ENCODE measurements around the gene COL17A1. TPM values are rescaled to one million over a fixed set of nuclear protein-coding genes. Genes with fewer than 3 reads are reported as not detected.

The COL17A1 gene
- total and polyA plus RNA-seq, 9 of the 15 experiments (the other 6 are each of a cell fraction or from before 2014, with no cell fraction given): not detected

DNA sequence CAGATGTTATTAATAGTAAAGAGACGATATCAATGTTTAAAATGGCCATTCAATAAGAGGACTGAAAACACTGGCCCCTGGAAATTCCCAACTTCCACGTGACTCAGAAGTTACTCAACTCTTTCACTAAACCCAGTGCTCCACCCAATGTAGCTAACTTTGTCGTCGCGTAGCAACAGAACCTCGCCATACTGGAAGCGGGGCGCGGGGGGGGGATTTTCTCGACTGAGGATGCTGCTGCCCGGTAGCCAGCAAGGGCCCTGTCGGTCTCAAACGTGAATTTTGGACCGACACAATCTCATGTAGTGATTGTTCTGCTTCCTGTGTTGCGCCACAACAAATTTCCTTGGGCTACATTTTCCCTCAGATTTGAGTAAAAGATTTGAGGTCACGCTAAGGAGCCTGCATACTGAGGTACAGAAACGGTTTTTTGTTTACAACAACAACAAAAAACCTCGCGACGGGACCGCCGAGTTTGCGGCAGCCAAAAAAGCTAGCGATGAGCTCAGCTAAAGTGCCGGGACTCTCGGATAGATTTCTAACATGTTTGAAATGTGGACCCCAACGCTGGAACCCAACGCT lies 35.3 kb upstream of the COL17A1 start (continued):
- TF ChIP-seq, protein P1, sequence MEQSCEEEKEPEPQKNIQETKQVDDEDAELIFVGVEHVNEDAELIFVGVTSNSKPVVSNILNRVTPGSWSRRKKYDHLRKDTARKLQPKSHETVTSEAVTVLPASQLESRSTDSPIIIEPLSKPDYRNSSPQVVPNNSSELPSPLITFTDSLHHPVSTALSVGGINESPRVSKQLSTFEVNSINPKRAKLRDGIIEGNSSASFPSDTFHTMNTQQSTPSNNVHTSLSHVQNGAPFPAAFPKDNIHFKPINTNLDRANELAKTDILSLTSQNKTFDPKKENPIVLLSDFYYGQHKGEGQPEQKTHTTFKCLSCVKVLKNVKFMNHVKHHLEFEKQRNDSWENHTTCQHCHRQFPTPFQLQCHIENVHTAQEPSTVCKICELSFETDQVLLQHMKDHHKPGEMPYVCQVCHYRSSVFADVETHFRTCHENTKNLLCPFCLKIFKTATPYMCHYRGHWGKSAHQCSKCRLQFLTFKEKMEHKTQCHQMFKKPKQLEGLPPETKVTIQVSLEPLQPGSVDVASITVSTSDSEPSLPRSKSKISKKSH (CRISPR knock-in tag; IDR thresholded peaks at IDR 0.05): no peak
- no peak for TF ChIP-seq ZNF274 (IDR thresholded peaks at IDR 0.05; ENCODE audit: borderline replicate concordance, low read depth, low read length)
- TF ChIP-seq FOXJ3 (CRISPR knock-in tag; IDR thresholded peaks at IDR 0.05): peak; percentile 20; the same call in 1 of the 2 replicates
- TF ChIP-seq YBX1 (IDR thresholded peaks at IDR 0.05): no peak
- TF ChIP-seq SREBF2 (CRISPR knock-in tag; IDR thresholded peaks at IDR 0.05): no peak
- TF ChIP-seq POLR2H (tag; IDR thresholded peaks at IDR 0.05; ENCODE audit: low read depth): 0 out of 2 replicates have a peak, but pooled peaks have one; percentile 21
- TF ChIP-seq HLTF (IDR thresholded peaks at IDR 0.05): no peak
- TF ChIP-seq, protein P2, sequence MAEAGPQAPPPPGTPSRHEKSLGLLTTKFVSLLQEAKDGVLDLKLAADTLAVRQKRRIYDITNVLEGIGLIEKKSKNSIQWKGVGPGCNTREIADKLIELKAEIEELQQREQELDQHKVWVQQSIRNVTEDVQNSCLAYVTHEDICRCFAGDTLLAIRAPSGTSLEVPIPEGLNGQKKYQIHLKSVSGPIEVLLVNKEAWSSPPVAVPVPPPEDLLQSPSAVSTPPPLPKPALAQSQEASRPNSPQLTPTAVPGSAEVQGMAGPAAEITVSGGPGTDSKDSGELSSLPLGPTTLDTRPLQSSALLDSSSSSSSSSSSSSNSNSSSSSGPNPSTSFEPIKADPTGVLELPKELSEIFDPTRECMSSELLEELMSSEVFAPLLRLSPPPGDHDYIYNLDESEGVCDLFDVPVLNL (CRISPR knock-in tag; IDR thresholded peaks at IDR 0.05; ENCODE audit: low read depth): no peak
- TF ChIP-seq ZNF707 (CRISPR knock-in tag; conservative IDR thresholded peaks at IDR 0.05): no peak
- TF ChIP-seq ZNF830 (CRISPR knock-in tag; IDR thresholded peaks at IDR 0.05): no peak
- no peak for TF ChIP-seq E2F3 (CRISPR knock-in tag; IDR thresholded peaks at IDR 0.05)
- TF ChIP-seq, protein P3, sequence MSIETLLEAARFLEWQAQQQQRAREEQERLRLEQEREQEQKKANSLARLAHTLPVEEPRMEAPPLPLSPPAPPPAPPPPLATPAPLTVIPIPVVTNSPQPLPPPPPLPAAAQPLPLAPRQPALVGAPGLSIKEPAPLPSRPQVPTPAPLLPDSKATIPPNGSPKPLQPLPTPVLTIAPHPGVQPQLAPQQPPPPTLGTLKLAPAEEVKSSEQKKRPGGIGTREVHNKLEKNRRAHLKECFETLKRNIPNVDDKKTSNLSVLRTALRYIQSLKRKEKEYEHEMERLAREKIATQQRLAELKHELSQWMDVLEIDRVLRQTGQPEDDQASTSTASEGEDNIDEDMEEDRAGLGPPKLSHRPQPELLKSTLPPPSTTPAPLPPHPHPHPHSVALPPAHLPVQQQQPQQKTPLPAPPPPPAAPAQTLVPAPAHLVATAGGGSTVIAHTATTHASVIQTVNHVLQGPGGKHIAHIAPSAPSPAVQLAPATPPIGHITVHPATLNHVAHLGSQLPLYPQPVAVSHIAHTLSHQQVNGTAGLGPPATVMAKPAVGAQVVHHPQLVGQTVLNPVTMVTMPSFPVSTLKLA (conservative IDR thresholded peaks at IDR 0.05): peak; percentile 3 to 59; a peak in 3 of 4 replicates
- TF ChIP-seq CCAR2 (IDR thresholded peaks at IDR 0.05; ENCODE audit: low read depth, low read length): no peak
- no peak for TF ChIP-seq HDAC2 (IDR thresholded peaks at IDR 0.05)
- TF ChIP-seq SMARCA4 (IDR thresholded peaks at IDR 0.05): no peak
- TF ChIP-seq, protein P4, sequence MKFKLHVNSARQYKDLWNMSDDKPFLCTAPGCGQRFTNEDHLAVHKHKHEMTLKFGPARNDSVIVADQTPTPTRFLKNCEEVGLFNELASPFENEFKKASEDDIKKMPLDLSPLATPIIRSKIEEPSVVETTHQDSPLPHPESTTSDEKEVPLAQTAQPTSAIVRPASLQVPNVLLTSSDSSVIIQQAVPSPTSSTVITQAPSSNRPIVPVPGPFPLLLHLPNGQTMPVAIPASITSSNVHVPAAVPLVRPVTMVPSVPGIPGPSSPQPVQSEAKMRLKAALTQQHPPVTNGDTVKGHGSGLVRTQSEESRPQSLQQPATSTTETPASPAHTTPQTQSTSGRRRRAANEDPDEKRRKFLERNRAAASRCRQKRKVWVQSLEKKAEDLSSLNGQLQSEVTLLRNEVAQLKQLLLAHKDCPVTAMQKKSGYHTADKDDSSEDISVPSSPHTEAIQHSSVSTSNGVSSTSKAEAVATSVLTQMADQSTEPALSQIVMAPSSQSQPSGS (CRISPR knock-in tag; IDR thresholded peaks at IDR 0.05): no peak
- TF ChIP-seq CC2D1A (IDR thresholded peaks at IDR 0.05): no peak
- no peak for TF ChIP-seq BRCA1 (IDR thresholded peaks at IDR 0.05)
- no peak for TF ChIP-seq BRCA1 (CRISPR knock-in tag; IDR thresholded peaks at IDR 0.05)
- TF ChIP-seq ZNF589 (CRISPR knock-in tag; IDR thresholded peaks at IDR 0.05; ENCODE audit: low read depth): no peak
- no peak for TF ChIP-seq MTA3 (IDR thresholded peaks at IDR 0.05; ENCODE audit: borderline replicate concordance)
- no peak for TF ChIP-seq U2AF1 (optimal IDR thresholded peaks at IDR 0.05; ENCODE audit: low read depth, low read length)
- TF ChIP-seq POLR3A (IDR thresholded peaks at IDR 0.05; ENCODE audit: borderline replicate concordance, extremely low read depth, insufficient read depth, insufficient read length): no peak
- TF ChIP-seq PRPF4 (IDR thresholded peaks at IDR 0.05; ENCODE audit: insufficient read depth, low read depth, low read length, poor library complexity, severe bottlenecking): no peak
- TF ChIP-seq ZNF76 (CRISPR knock-in tag; IDR thresholded peaks at IDR 0.05; ENCODE audit: borderline replicate concordance): no peak
- TF ChIP-seq BMI1 (IDR thresholded peaks at IDR 0.05; ENCODE audit: low read length): peak; percentile 50; the same call in 1 of the 2 replicates
